ENCODE results near the gene HIBCH. TPM values are rescaled to one million over a fixed set of nuclear protein-coding genes. Genes with fewer than 3 reads are reported as not detected.

HIBCH gene
- total RNA-seq, 1 donor from 2014 or later = 64.0 TPM

DNA sequence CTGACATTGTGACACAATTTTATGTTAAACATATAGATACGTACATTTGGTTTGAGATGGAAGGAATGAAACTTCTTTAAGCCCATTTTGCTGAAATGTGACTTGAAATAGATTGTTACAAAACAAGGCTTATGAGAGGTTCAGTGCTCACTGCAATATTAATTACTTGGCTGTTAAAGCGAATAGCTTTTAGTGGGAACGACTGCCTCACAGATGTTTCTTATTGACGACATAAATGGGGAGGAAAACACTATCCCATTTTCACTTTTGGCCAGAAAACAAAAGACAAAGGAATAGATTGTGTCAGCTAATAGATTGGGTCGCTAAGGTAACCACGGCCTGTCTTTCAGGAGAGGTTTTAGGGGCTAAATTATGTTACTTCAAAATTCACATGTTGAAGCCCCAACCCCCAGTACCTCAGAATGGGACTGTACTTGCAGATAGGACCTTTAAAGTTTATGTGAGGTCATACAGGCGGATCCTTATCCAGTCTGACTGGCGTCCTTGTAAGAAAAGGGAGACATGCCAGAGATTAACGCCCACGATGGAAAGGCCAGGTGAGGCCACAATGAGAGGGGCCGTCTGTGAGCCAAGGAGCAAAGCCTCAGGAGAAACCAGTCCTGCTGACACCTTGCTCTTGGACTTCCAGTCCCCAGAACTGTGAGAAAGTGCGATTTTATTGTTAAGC lies 34.5 kb upstream of the HIBCH start:
- no peak for DNase-seq (ENCODE audit: low spot score in 2 of 2, unreplicated experiment in 2 of 2)
- TF ChIP-seq, protein P1, sequence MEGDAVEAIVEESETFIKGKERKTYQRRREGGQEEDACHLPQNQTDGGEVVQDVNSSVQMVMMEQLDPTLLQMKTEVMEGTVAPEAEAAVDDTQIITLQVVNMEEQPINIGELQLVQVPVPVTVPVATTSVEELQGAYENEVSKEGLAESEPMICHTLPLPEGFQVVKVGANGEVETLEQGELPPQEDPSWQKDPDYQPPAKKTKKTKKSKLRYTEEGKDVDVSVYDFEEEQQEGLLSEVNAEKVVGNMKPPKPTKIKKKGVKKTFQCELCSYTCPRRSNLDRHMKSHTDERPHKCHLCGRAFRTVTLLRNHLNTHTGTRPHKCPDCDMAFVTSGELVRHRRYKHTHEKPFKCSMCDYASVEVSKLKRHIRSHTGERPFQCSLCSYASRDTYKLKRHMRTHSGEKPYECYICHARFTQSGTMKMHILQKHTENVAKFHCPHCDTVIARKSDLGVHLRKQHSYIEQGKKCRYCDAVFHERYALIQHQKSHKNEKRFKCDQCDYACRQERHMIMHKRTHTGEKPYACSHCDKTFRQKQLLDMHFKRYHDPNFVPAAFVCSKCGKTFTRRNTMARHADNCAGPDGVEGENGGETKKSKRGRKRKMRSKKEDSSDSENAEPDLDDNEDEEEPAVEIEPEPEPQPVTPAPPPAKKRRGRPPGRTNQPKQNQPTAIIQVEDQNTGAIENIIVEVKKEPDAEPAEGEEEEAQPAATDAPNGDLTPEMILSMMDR (IDR thresholded peaks at IDR 0.05; ENCODE audit: unreplicated experiment) = no peak
- no peaks in the 10 kb centered on the region for H3K27me3 Mint-ChIP-seq (ENCODE audit: low read depth)
- H3K36me3 Mint-ChIP-seq = no peaks in the 10 kb centered on the region
- no peaks in the 10 kb centered on the region for H3K9me3 Mint-ChIP-seq
- peak overlapping the region; percentile 75 for H3K27ac Mint-ChIP-seq
- H3K4me3 Mint-ChIP-seq = no peak overlapping the region
- peaks cover 50% of the 10 kb centered on the region for H3K4me1 Mint-ChIP-seq

DNA sequence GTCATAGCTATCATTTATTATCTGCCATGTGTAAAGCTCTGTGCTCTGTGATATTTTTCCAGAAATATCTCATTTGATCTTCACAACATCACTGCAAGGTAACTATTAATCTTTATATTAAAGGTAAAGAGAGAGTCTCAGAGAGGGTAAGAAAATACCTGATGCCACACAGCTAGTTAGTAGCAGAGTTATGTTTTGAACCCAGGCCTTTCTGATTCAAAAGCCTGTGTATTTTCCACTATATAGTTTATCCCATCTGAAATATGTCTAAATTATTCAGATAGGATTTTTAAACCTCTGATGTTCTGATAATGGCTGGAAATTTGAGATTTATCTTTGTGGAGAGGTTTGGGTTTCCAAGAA lies 33.9 kb upstream of the HIBCH start:
- no peaks in the 10 kb centered on the region for H3K27me3 Mint-ChIP-seq (ENCODE audit: low read depth)
- no peak overlapping the region for H3K4me3 Mint-ChIP-seq
- H3K4me1 Mint-ChIP-seq = peaks cover 44% of the 10 kb centered on the region
- H3K36me3 Mint-ChIP-seq = no peaks in the 10 kb centered on the region
- H3K27ac Mint-ChIP-seq = peak overlapping the region; percentile 78
- DNase-seq (ENCODE audit: low spot score in 2 of 2, unreplicated experiment in 2 of 2) = no peak
- no peaks in the 10 kb centered on the region for H3K9me3 Mint-ChIP-seq
- TF ChIP-seq, protein P1 (IDR thresholded peaks at IDR 0.05; ENCODE audit: unreplicated experiment) = no peak

DNA sequence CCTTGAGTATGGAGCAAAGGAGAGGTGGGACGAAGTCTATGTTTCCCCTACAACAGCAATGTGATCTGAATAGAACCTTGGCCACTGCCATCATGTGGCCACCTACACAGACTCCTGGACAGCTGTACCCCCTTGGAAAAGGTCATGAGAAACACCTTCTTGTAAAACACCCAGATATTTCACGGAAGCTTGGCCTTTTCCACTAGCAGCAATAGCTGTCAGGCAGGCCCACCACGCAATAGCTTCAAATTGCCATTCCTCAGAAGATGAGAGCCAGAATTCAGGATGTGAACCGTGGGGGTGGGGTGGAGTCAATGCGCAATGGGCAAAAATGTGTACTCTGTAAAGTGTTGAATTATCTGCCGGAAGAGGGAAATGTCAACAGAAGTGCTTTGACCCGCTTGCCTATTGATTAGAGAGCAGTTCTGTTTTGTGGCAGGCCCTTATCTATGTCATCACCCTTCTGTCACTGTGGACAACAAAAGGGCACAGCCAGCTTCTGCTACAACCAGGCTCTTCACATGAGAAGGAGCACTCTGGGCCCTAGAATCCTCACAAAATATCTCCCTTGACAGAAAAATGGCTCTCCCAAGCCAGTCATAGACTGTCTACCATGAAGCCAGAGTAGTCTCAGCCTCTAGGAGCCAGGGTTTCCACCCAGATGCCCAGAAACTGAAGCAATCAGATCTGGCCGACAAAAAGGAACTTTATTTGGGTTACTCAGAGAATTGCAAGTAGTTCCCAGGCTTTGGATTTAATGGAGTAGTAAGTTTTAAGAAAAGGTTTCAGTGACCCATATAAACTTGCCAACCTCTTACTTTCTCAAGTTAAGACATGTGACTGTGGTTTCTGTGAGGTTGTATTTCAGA lies 33.3 kb upstream of the HIBCH start:
- DNase-seq (ENCODE audit: low spot score in 2 of 2, unreplicated experiment in 2 of 2) = no peak
- Mint-ChIP-seq H3K36me3 (no peaks in the 10 kb centered on the region), H3K4me1 (peaks cover 42% of the 10 kb centered on the region), H3K4me3 (no peak overlapping the region), H3K9me3 (no peaks in the 10 kb centered on the region), H3K27me3 (ENCODE audit: low read depth) (no peaks in the 10 kb centered on the region), H3K27ac (peak overlapping the region; percentile 78)
- TF ChIP-seq, protein P1 (IDR thresholded peaks at IDR 0.05; ENCODE audit: unreplicated experiment) = no peak

DNA sequence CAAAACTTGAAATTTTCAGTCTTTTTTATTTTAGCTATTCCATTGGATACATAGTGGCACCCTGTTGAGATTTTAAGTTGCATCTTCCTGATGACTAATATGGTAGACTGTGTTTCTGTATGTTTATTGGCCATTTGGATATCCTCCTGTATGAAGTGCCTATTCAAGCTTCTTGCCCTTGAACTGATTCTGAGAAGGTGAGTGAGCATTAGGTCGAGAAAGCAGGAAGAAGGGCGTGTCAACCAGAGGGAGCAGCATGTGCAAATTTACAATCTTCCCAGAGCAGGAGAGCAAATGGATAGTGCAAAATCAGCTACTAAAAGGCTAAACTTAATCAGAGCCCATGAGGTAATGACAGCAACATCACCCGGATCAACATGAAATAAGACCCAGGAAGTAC lies 32.3 kb upstream of the HIBCH start:
- no peak for DNase-seq (ENCODE audit: low spot score in 2 of 2, unreplicated experiment in 2 of 2)
- TF ChIP-seq, protein P1 (IDR thresholded peaks at IDR 0.05; ENCODE audit: unreplicated experiment) = no peak
- peaks cover 33% of the 10 kb centered on the region for H3K4me1 Mint-ChIP-seq
- no peak overlapping the region for H3K27ac Mint-ChIP-seq
- H3K27me3 Mint-ChIP-seq (ENCODE audit: low read depth) = no peaks in the 10 kb centered on the region
- H3K9me3 Mint-ChIP-seq = no peaks in the 10 kb centered on the region
- H3K36me3 Mint-ChIP-seq = no peaks in the 10 kb centered on the region
- no peak overlapping the region for H3K4me3 Mint-ChIP-seq

DNA sequence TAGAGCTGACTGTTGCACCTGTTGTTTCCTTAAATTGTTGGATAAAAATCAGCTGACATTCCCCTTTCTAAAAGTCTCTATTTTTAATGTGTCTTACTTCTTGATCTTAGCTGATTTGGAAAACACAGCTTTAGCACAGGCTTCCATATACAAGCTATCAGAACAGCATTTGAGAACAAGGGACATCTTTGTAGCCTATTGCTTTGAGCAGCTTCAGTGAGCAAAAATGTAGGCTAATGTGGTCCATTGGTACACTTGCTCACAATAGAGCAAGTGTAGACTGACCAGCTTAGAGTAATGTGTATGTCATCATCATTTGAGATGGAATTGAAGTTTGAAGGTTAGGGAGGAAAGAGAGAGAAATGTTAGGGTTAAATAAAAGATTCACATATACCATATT lies 30.7 kb upstream of the HIBCH start:
- H3K9me3 Mint-ChIP-seq = no peaks in the 10 kb centered on the region
- no peaks in the 10 kb centered on the region for H3K27me3 Mint-ChIP-seq (ENCODE audit: low read depth)
- no peaks in the 10 kb centered on the region for H3K36me3 Mint-ChIP-seq
- H3K4me3 Mint-ChIP-seq = no peak overlapping the region
- peaks cover 28% of the 10 kb centered on the region for H3K4me1 Mint-ChIP-seq
- H3K27ac Mint-ChIP-seq = no peak overlapping the region
- TF ChIP-seq, protein P1 (IDR thresholded peaks at IDR 0.05; ENCODE audit: unreplicated experiment) = no peak
- DNase-seq (ENCODE audit: low spot score in 2 of 2, unreplicated experiment in 2 of 2) = no peak
